ENCODE measurements around the gene SLC6A12. TPM values are rescaled to one million over a fixed set of nuclear protein-coding genes. Genes with fewer than 3 reads are reported as not detected.

Gene SLC6A12
- total RNA-seq, 8 experiments from 2014 or later, result 0.11 to 8.1 (median 3.9) TPM

- WGBS, 10 experiments, result 43 to 66% methylated on average over 6 to 7 of the region's 11 CpGs; no CpG with 5 or more reads in 8 of the 10 experiments
- H3K4me1 ChIP-seq (replicated peaks in 1 of 2), result peaks cover 68 to 72% of the 10 kb centered on the region in 2 donors
- H3K27ac ChIP-seq, result peak overlapping the region in 1 of 2 donors; percentile 38
- no peak for ATAC-seq (replicated peaks in 6 of 8)
- no peak overlapping the region for H3K4me3 ChIP-seq
- in situ Hi-C loops (cut with MboI; ENCODE audit: low pct_unique_long_range_greater_than_20kb in 2 of 9, low sequenced_read_pairs in 9 of 9, unreplicated experiment in 9 of 9), result no loop called here
Measured at GRCh38 chr12:177336-177979, 36.5 kb downstream of the SLC6A12 start.

GRCh38 chr12:176321-177181 lies 37.4 kb downstream of the SLC6A12 start:
- H3K27ac ChIP-seq, result peak overlapping the region; percentile 64 to 74
- 0 to 67% (median 29%) methylated on average over 1 to 5 of the region's 16 CpGs; no CpG with 5 or more reads in 4 of the 10 experiments for WGBS, 10 experiments
- peak; percentile 29 to 89 (median 86) for ATAC-seq (replicated peaks in 6 of 8)
- no peak overlapping the region for H3K4me3 ChIP-seq
- in situ Hi-C loops (cut with MboI; ENCODE audit: low pct_unique_long_range_greater_than_20kb in 2 of 9, low sequenced_read_pairs in 9 of 9, unreplicated experiment in 9 of 9), result no loop called here
- H3K4me1 ChIP-seq (replicated peaks in 1 of 2), result peaks cover 71 to 77% of the 10 kb centered on the region in 2 donors

GRCh38 chr12:175759-176158 lies 38.2 kb downstream of the SLC6A12 start:
- Histone ChIP-seq H3K4me3 (no peak overlapping the region), H3K4me1 (replicated peaks in 1 of 2) (peaks cover 68 to 84% of the 10 kb centered on the region in 2 donors), H3K27ac (peak overlapping the region; percentile 64 to 74)
- ATAC-seq (replicated peaks in 6 of 8), result no peak
- in situ Hi-C loops (cut with MboI; ENCODE audit: low pct_unique_long_range_greater_than_20kb in 2 of 9, low sequenced_read_pairs in 9 of 9, unreplicated experiment in 9 of 9), result no loop called here
- 84 to 100% (median 100%) methylated on average over 1 to 11 of the region's 16 CpGs; no CpG with 5 or more reads in 7 of the 10 experiments for WGBS, 10 experiments

GRCh38 chr12:175250-175649 lies 38.7 kb downstream of the SLC6A12 start:
- 0 to 89% (median 45%) methylated on average over 1 to 5 of the region's 10 CpGs; no CpG with 5 or more reads in 6 of the 10 experiments for WGBS, 10 experiments
- ATAC-seq (replicated peaks in 6 of 8), result peak in 1 of 8 experiments; percentile 40
- in situ Hi-C loops (cut with MboI; ENCODE audit: low pct_unique_long_range_greater_than_20kb in 2 of 9, low sequenced_read_pairs in 9 of 9, unreplicated experiment in 9 of 9), result no loop called here
- Histone ChIP-seq H3K4me3 (no peak overlapping the region), H3K4me1 (replicated peaks in 1 of 2) (peaks cover 69 to 85% of the 10 kb centered on the region in 2 donors), H3K27ac (peak overlapping the region in 1 of 2 donors; percentile 64)

GRCh38 chr12:174596-174995 lies 39.4 kb downstream of the SLC6A12 start:
- WGBS, 10 experiments, result no CpG with 5 or more reads among the region's 23 CpGs
- in situ Hi-C loops (cut with MboI; ENCODE audit: low pct_unique_long_range_greater_than_20kb in 2 of 9, low sequenced_read_pairs in 9 of 9, unreplicated experiment in 9 of 9), result no loop called here
- Histone ChIP-seq H3K4me1 (replicated peaks in 1 of 2) (peaks cover 73 to 89% of the 10 kb centered on the region in 2 donors), H3K27ac (peak overlapping the region in 1 of 2 donors; percentile 37), H3K4me3 (no peak overlapping the region)
- ATAC-seq (replicated peaks in 6 of 8), result no peak

GRCh38 chr12:174124-174523 lies 39.8 kb downstream of the SLC6A12 start:
- WGBS, 10 experiments, result 40 to 88% (median 84%) methylated on average over 1 to 4 of the region's 6 CpGs; no CpG with 5 or more reads in 6 of the 10 experiments
- H3K4me3 ChIP-seq, result no peak overlapping the region
- in situ Hi-C loops (cut with MboI; ENCODE audit: low pct_unique_long_range_greater_than_20kb in 2 of 9, low sequenced_read_pairs in 9 of 9, unreplicated experiment in 9 of 9), result no loop called here
- no peak overlapping the region for H3K27ac ChIP-seq
- ATAC-seq (replicated peaks in 6 of 8), result no peak
- H3K4me1 ChIP-seq (replicated peaks in 1 of 2), result peaks cover 74 to 89% of the 10 kb centered on the region in 2 donors

GRCh38 chr12:172732-173161 lies 41.2 kb downstream of the SLC6A12 start:
- in situ Hi-C loops (cut with MboI; ENCODE audit: low pct_unique_long_range_greater_than_20kb in 2 of 9, low sequenced_read_pairs in 9 of 9, unreplicated experiment in 9 of 9), result no loop called here
- WGBS, 10 experiments, result no CpG with 5 or more reads among the region's 15 CpGs
- Histone ChIP-seq H3K4me3 (no peak overlapping the region), H3K27ac (peak overlapping the region; percentile 10 to 42), H3K4me1 (replicated peaks in 1 of 2) (peaks cover 67 to 90% of the 10 kb centered on the region in 2 donors)
- no peak for ATAC-seq (replicated peaks in 6 of 8)

GRCh38 chr12:171743-172676 lies 41.9 kb downstream of the SLC6A12 start:
- Histone ChIP-seq H3K4me3 (no peak overlapping the region), H3K27ac (no peak overlapping the region), H3K4me1 (replicated peaks in 1 of 2) (peaks cover 70 to 92% of the 10 kb centered on the region in 2 donors)
- 0 to 87% (median 33%) methylated on average over 1 to 4 of the region's 18 CpGs; no CpG with 5 or more reads in 3 of the 10 experiments for WGBS, 10 experiments
- ATAC-seq (replicated peaks in 6 of 8), result peak in 1 of 8 experiments; percentile 40
- in situ Hi-C loops (cut with MboI; ENCODE audit: low pct_unique_long_range_greater_than_20kb in 2 of 9, low sequenced_read_pairs in 9 of 9, unreplicated experiment in 9 of 9), result no loop called here

- Histone ChIP-seq H3K27ac (no peak overlapping the region), H3K4me1 (replicated peaks in 1 of 2) (peaks cover 73 to 93% of the 10 kb centered on the region in 2 donors), H3K4me3 (no peak overlapping the region)
- in situ Hi-C loops (cut with MboI; ENCODE audit: low pct_unique_long_range_greater_than_20kb in 2 of 9, low sequenced_read_pairs in 9 of 9, unreplicated experiment in 9 of 9), result no loop called here
- 67 to 100% (median 85%) methylated on average over 1 to 4 of the region's 10 CpGs; no CpG with 5 or more reads in 4 of the 10 experiments for WGBS, 10 experiments
- ATAC-seq (replicated peaks in 6 of 8), result no peak
Measured at GRCh38 chr12:171276-171675, 42.7 kb downstream of the SLC6A12 start.

GRCh38 chr12:170371-171225 lies 43.4 kb downstream of the SLC6A12 start:
- in situ Hi-C loops (cut with MboI; ENCODE audit: low pct_unique_long_range_greater_than_20kb in 2 of 9, low sequenced_read_pairs in 9 of 9, unreplicated experiment in 9 of 9), result no loop called here
- peaks cover 71 to 91% of the 10 kb centered on the region in 2 donors for H3K4me1 ChIP-seq (replicated peaks in 1 of 2)
- peak in 2 of 8 experiments; percentile 4 to 17 for ATAC-seq (replicated peaks in 6 of 8)
- 17 to 100% (median 44%) methylated on average over 1 to 8 of the region's 29 CpGs; no CpG with 5 or more reads in 4 of the 10 experiments for WGBS, 10 experiments
- H3K4me3 ChIP-seq, result no peak overlapping the region
- H3K27ac ChIP-seq, result no peak overlapping the region

GRCh38 chr12:169528-170370 lies 44.2 kb downstream of the SLC6A12 start:
- peak in 5 of 8 experiments; percentile 6 to 55 (median 8) for ATAC-seq (replicated peaks in 6 of 8)
- in situ Hi-C loops (cut with MboI; ENCODE audit: low pct_unique_long_range_greater_than_20kb in 2 of 9, low sequenced_read_pairs in 9 of 9, unreplicated experiment in 9 of 9), result no loop called here
- H3K4me1 ChIP-seq (replicated peaks in 1 of 2), result peaks cover 62 to 85% of the 10 kb centered on the region in 2 donors
- H3K4me3 ChIP-seq, result no peak overlapping the region
- WGBS, 10 experiments, result 55 to 100% (median 76%) methylated on average over 1 to 7 of the region's 17 CpGs; no CpG with 5 or more reads in 2 of the 10 experiments
- no peak overlapping the region for H3K27ac ChIP-seq

Data from motor neuron (in vitro differentiated cells).